K562 (cell line): ENCODE results near the gene NR1D1. TPM values are rescaled to one million over a fixed set of nuclear protein-coding genes. Genes with fewer than 3 reads are reported as not detected.

ENCODE experiments used
- CBFA2T3 ChIP-seq: fragments of 450-650 bp; IDR thresholded peaks from 2 replicates; pipeline ENCODE4 v1.6.1; 2017
- EP300 ChIP-seq: IDR thresholded peaks from 2 replicates; pipeline ENCODE4 v1.6.1; 2012; ENCODE audit warnings: low read length, improper control_type of control experiment
- POLR2AphosphoS5 ChIP-seq: IDR thresholded peaks from 2 replicates; pipeline ENCODE4 v1.6.1; 2011; ENCODE audit warnings: mild to moderate bottlenecking, low read depth, low read length, moderate library complexity; ENCODE audit not compliant: control insufficient read depth, insufficient read depth
- RBM17 ChIP-seq: fragments of 200-400 bp; formaldehyde crosslinking; IDR thresholded peaks from 2 replicates; pipeline ENCODE4 v1.6.1; 2017; ENCODE audit warnings: low read depth, mild to moderate bottlenecking, low read length, borderline replicate concordance
- TOE1 ChIP-seq, 2 experiments: fragments of 450-650 bp in 1 of 2; sonication (generic) in 1 of 2; formaldehyde crosslinking in 1 of 2; IDR thresholded peaks; 2 replicates each; pipeline versions ENCODE4 v1.7.1 to v1.8.0; 2016 to 2022; ENCODE audit warnings: borderline replicate concordance in 2 of 2, mild to moderate bottlenecking in 2 of 2, antibody characterized with exemption in 1 of 2, inconsistent platforms in 1 of 2, low read depth in 1 of 2, missing genetic modification reagents in 1 of 2, moderate library complexity in 1 of 2
- ZC3H4 ChIP-seq: sonication (generic); formaldehyde crosslinking; IDR thresholded peaks from 2 replicates; pipeline ENCODE4 v1.9.0; 2021; ENCODE audit warnings: missing genetic modification reagents, borderline replicate concordance
- ZNF766 ChIP-seq: fragments of 200-800 bp; sonication (Bioruptor generic); conservative IDR thresholded peaks from 2 replicates; pipeline ENCODE4 v1.6.1; 2016; ENCODE audit warnings: missing genetic modification characterization, missing compliant biosample characterization
- polyA plus RNA-seq, 8 experiments: library from polyadenylated mRNA; depleted of rRNA in 4 of 8; stranded (reverse) in 5 of 8; unstranded in 3 of 8; fragments of >200 nt; fragmentation: Nextera tagmentation in 2 of 8; fragmentation: Illumina TruSeq in 1 of 8; extraction: Ambion mirVana in 2 of 8; extraction: Trizol in 1 of 8; gene quantifications; 2 replicates each; pipeline versions ENCODE4 v1.2.1 to v1.2.3, GENCODE V29; 2011 to 2014; ENCODE audit warnings: inconsistent platforms in 1 of 8, missing spikeins in 1 of 8
- total RNA-seq, 7 experiments: library from RNA; depleted of rRNA in 6 of 7; stranded (reverse); fragments of >200 nt in 6 of 7; fragmentation: Illumina TruSeq in 2 of 7; extraction: Trizol in 2 of 7; gene quantifications; 2 replicates each; pipeline versions ENCODE4 v1.2.1 to v1.2.3, GENCODE V29; 2011 to 2021; ENCODE audit warnings: low replicate concordance in 1 of 7
- TF ChIP-seq, protein P1 (sequence below), 2 experiments: fragments of 450-650 bp; IDR thresholded peaks; 2 replicates each; pipeline ENCODE4 v1.6.1; 2016; ENCODE audit warnings: mild to moderate bottlenecking in 2 of 2, borderline replicate concordance in 1 of 2, low read depth in 1 of 2, moderate library complexity in 1 of 2
- TF ChIP-seq, protein P2 (sequence below): fragments of 250-450 bp; sonication (Bioruptor Pico); IDR thresholded peaks from 2 replicates; pipeline ENCODE4 v1.4.0; 2020
- TF ChIP-seq, protein P3 (sequence below): sonication (generic); formaldehyde crosslinking; IDR thresholded peaks from 2 replicates; pipeline ENCODE4 v1.8.0; 2022; ENCODE audit warnings: mild to moderate bottlenecking, missing genetic modification reagents

NR1D1 gene
- total and polyA plus RNA-seq, 9 of the 15 experiments (the other 6 are each of a cell fraction or from before 2014, with no cell fraction given), result 0.25 to 7.7 (median 0.65) TPM

DNA sequence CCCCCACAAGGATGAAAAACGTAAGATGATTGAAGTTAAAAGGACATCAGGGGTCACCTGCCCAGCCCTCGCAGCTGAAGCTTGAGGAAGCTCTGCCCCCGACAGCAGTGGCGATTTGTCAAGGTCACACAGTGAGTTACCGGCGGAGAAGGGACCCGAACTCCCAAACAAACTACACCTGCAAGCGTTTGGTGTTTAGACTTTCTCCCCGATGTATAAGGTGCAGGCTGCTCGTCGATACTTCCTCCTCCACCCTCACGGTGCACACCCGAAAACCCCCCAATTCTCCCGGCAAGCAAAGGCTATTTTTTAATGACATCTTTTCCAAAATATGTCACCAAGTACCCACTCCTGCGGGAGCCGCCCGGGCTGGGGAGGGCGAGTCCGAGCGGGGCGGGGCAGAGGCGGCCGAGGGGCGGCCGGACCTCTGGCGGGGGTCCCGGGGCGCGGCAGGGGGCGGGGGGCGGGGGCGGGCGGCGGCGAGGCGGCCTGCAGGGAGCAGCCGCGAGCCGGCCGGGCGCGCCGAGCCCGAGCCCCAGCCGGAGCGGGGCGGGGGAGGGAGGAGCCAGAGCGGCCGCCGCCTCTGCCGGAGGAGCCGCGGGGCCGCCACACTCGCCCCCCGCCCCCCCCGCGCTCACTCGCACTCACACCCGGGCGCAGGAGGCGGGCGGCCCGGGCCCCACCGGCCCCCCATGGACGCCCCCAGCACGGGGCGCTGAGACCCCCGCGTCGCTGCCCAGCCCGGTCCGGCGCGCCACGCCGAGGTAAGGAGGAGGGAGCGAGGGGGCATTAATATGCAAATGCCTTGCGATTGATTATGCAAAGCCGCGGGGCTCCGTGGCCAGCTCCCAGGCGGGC, 37.8 kb downstream of the NR1D1 start, which contains the start of gene THRA (continued):
- TF ChIP-seq, protein P1, sequence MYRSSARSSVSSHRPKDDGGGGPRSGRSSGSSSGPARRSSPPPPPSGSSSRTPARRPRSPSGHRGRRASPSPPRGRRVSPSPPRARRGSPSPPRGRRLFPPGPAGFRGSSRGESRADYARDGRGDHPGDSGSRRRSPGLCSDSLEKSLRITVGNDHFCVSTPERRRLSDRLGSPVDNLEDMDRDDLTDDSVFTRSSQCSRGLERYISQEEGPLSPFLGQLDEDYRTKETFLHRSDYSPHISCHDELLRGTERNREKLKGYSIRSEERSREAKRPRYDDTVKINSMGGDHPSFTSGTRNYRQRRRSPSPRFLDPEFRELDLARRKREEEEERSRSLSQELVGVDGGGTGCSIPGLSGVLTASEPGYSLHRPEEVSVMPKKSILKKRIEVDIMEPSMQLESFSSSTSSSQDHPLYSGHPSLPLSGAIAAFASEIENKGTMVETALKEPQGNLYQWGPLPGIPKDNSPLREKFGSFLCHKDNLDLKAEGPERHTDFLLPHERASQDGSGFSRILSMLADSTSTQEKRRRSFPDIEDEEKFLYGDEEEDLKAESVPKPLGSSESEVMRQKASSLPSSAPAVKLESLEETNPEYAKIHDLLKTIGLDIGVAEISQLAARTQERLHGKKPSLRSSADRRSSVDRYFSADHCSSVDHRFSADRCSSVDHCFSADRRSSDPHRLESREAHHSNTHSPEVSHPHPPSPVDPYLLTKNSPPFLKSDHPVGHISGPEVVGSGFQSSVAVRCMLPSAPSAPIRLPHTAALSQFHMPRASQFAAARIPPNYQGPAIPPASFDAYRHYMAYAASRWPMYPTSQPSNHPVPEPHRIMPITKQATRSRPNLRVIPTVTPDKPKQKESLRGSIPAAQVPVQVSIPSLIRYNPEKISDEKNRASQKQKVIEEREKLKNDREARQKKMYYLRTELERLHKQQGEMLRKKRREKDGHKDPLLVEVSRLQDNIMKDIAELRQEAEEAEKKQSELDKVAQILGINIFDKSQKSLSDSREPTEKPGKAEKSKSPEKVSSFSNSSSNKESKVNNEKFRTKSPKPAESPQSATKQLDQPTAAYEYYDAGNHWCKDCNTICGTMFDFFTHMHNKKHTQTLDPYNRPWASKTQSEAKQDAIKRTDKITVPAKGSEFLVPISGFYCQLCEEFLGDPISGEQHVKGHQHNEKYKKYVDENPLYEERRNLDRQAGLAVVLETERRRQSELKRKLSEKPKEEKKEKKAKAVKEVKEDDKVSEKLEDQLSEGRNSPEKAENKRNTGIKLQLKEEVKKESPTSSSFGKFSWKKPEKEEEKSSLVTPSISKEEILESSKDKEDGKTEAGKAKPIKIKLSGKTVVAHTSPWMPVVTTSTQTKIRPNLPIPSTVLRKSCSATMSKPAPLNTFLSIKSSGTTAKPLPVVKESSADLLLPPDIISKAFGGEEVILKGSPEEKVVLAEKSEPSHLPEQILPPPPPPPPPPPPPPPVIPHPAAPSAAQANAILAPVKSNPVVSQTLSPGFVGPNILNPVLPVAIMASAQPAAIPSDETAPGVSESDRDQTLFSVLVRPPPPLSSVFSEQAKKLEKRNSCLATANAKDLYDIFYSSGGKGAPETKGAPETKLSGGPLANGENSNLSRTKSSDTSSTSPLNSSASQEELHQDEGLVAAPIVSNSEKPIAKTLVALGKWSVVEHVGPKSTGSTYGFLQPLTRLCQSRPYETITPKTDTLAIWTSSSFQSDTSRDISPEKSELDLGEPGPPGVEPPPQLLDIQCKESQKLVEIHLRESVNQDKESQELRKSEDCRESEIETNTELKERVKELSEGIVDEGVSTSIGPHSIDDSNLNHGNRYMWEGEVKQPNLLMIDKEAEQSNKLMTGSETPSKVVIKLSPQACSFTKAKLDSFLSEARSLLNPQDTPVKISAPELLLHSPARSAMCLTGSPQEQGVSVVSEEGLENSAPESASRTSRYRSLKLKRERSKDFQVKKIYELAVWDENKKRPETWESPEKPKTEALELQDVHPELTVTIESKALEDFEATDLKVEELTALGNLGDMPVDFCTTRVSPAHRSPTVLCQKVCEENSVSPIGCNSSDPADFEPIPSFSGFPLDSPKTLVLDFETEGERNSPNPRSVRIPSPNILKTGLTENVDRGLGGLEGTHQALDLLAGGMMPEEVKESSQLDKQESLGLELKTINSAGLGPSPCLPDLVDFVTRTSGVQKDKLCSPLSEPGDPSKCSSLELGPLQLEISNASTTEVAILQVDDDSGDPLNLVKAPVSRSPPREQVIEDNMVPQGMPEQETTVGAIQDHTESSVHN (IDR thresholded peaks at IDR 0.05; ENCODE audit: borderline replicate concordance in 1 of 2, low read depth in 1 of 2), result no peak
- no peak for TF ChIP-seq EP300
- no peak for TF ChIP-seq ZNF766 (CRISPR knock-in tag)
- TF ChIP-seq RBM17, result no peak
- TF ChIP-seq TOE1 (IDR thresholded peaks at IDR 0.05; ENCODE audit: borderline replicate concordance), result no peak
- no peak for TF ChIP-seq TOE1 (CRISPR knock-in tag; IDR thresholded peaks at IDR 0.05; ENCODE audit: borderline replicate concordance, low read depth)
- TF ChIP-seq, protein P2, sequence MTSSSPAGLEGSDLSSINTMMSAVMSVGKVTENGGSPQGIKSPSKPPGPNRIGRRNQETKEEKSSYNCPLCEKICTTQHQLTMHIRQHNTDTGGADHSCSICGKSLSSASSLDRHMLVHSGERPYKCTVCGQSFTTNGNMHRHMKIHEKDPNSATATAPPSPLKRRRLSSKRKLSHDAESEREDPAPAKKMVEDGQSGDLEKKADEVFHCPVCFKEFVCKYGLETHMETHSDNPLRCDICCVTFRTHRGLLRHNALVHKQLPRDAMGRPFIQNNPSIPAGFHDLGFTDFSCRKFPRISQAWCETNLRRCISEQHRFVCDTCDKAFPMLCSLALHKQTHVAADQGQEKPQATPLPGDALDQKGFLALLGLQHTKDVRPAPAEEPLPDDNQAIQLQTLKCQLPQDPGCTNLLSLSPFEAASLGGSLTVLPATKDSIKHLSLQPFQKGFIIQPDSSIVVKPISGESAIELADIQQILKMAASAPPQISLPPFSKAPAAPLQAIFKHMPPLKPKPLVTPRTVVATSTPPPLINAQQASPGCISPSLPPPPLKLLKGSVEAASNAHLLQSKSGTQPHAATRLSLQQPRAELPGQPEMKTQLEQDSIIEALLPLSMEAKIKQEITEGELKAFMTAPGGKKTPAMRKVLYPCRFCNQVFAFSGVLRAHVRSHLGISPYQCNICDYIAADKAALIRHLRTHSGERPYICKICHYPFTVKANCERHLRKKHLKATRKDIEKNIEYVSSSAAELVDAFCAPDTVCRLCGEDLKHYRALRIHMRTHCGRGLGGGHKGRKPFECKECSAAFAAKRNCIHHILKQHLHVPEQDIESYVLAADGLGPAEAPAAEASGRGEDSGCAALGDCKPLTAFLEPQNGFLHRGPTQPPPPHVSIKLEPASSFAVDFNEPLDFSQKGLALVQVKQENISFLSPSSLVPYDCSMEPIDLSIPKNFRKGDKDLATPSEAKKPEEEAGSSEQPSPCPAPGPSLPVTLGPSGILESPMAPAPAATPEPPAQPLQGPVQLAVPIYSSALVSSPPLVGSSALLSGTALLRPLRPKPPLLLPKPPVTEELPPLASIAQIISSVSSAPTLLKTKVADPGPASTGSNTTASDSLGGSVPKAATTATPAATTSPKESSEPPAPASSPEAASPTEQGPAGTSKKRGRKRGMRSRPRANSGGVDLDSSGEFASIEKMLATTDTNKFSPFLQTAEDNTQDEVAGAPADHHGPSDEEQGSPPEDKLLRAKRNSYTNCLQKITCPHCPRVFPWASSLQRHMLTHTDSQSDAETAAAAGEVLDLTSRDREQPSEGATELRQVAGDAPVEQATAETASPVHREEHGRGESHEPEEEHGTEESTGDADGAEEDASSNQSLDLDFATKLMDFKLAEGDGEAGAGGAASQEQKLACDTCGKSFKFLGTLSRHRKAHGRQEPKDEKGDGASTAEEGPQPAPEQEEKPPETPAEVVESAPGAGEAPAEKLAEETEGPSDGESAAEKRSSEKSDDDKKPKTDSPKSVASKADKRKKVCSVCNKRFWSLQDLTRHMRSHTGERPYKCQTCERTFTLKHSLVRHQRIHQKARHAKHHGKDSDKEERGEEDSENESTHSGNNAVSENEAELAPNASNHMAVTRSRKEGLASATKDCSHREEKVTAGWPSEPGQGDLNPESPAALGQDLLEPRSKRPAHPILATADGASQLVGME (CRISPR knock-in tag), result no peak
- TF ChIP-seq ZC3H4, result no peak
- TF ChIP-seq POLR2AphosphoS5, result no peak
- TF ChIP-seq, protein P3, sequence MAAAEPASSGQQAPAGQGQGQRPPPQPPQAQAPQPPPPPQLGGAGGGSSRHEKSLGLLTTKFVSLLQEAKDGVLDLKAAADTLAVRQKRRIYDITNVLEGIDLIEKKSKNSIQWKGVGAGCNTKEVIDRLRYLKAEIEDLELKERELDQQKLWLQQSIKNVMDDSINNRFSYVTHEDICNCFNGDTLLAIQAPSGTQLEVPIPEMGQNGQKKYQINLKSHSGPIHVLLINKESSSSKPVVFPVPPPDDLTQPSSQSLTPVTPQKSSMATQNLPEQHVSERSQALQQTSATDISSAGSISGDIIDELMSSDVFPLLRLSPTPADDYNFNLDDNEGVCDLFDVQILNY (CRISPR knock-in tag), result no peak
- TF ChIP-seq CBFA2T3, result no peak
